Liver (tissue), 9 donors: ENCODE measurements around the gene MINDY1. TPM values are rescaled to one million over a fixed set of nuclear protein-coding genes. Genes with fewer than 3 reads are reported as not detected.

Experiments used
- DNase-seq: peaks from one replicate; pipeline ENCODE4 v3.0.0-alpha.2; 2017; ENCODE audit warnings: low spot score
- H3K27ac ChIP-seq, 2 donors: one replicate each; pipeline ENCODE4 v1.7.0; 2013; ENCODE audit warnings: inconsistent platforms in 2 of 2, low read length in 2 of 2, control low read depth in 1 of 2, low read depth in 1 of 2, mild to moderate bottlenecking in 1 of 2
- H3K27me3 ChIP-seq, 4 donors: one replicate each; pipeline versions ENCODE4 v1.6.1 to v1.7.0; 2013; ENCODE audit warnings: low read length in 3 of 4, inconsistent platforms in 1 of 4, mild to moderate bottlenecking in 1 of 4, moderate library complexity in 1 of 4; ENCODE audit not compliant: control insufficient read depth in 4 of 4, insufficient read depth in 4 of 4
- H3K36me3 ChIP-seq, 4 donors: one replicate each; pipeline versions ENCODE4 v1.6.1 to v1.7.0; 2013; ENCODE audit warnings: low read length in 3 of 4, mild to moderate bottlenecking in 3 of 4, low read depth in 1 of 4, moderate library complexity in 1 of 4; ENCODE audit not compliant: control insufficient read depth in 4 of 4, insufficient read depth in 3 of 4
- H3K4me1 ChIP-seq, 4 donors: one replicate each; pipeline versions ENCODE4 v1.6.1 to v1.7.0; 2013; ENCODE audit warnings: low read length in 3 of 4, mild to moderate bottlenecking in 3 of 4, moderate library complexity in 1 of 4; ENCODE audit not compliant: control insufficient read depth in 4 of 4, insufficient read depth in 4 of 4
- H3K4me3 ChIP-seq, 3 donors: one replicate each; pipeline versions ENCODE4 v1.6.1 to v1.7.0; 2013; ENCODE audit warnings: low read length in 3 of 3, control low read depth in 1 of 3, low read depth in 1 of 3, mild to moderate bottlenecking in 1 of 3
- H3K9ac ChIP-seq, 2 donors: one replicate each; pipeline ENCODE4 v1.7.0; 2013; ENCODE audit warnings: low read length in 2 of 2, mild to moderate bottlenecking in 2 of 2, moderate library complexity in 2 of 2, control low read depth in 1 of 2, low read depth in 1 of 2
- H3K9me3 ChIP-seq, 4 donors: one replicate each; pipeline versions ENCODE4 v1.6.1 to v1.7.0; 2013; ENCODE audit warnings: low read length in 3 of 4; ENCODE audit not compliant: control insufficient read depth in 4 of 4
- FOXA2 ChIP-seq: IDR thresholded peaks from 2 replicates; pipeline ENCODE4 v1.6.1; 2016; ENCODE audit warnings: antibody characterized with exemption
- GABPA ChIP-seq, 2 donors: IDR thresholded peaks in 1 of 2; conservative IDR thresholded peaks in 1 of 2; 2 replicates each; pipeline ENCODE4 v1.6.1; 2016; ENCODE audit warnings: antibody characterized with exemption in 2 of 2, mild to moderate bottlenecking in 1 of 2, moderate library complexity in 1 of 2
- HNF4A ChIP-seq, 2 donors: conservative IDR thresholded peaks; 2 replicates each; pipeline ENCODE4 v1.6.1; 2016; ENCODE audit warnings: antibody characterized with exemption in 2 of 2, mild to moderate bottlenecking in 2 of 2
- HNF4G ChIP-seq: IDR thresholded peaks from 2 replicates; pipeline ENCODE4 v1.6.1; 2016; ENCODE audit warnings: antibody characterized with exemption
- JUND ChIP-seq, 2 donors: IDR thresholded peaks; 2 replicates each; pipeline ENCODE4 v1.6.1; 2016; ENCODE audit warnings: antibody characterized with exemption in 2 of 2
- NR2F2 ChIP-seq: IDR thresholded peaks from 2 replicates; pipeline ENCODE4 v1.6.1; 2016; ENCODE audit warnings: antibody characterized with exemption
- RAD21 ChIP-seq, 2 donors: IDR thresholded peaks; 2 replicates each; pipeline ENCODE4 v1.6.1; 2016; ENCODE audit warnings: antibody characterized with exemption in 2 of 2, mild to moderate bottlenecking in 2 of 2
- YY1 ChIP-seq: IDR thresholded peaks from 2 replicates; pipeline ENCODE4 v1.6.1; 2016; ENCODE audit warnings: antibody characterized with exemption, mild to moderate bottlenecking
- WGBS: extraction: QIAGEN DNeasy Blood & Tissue Kit; methylation state at CpG from one replicate; pipeline ENCODE4 v1.1.7; 2013; 5-methylcytosine and 5-hydroxymethylcytosine counted together
- polyA plus RNA-seq, 2 donors: library from polyadenylated mRNA; stranded (reverse) in 1 of 2; unstranded in 1 of 2; fragments of 200-250 nt in 1 of 2; fragments of >200 nt in 1 of 2; fragmentation: Nextera tagmentation in 1 of 2; extraction: Ambion mirVana in 1 of 2; gene quantifications; one replicate each; pipeline versions ENCODE4 v1.2.1 to v1.2.3, GENCODE V29; 2013 to 2015
- total RNA-seq, 2 donors: library from RNA; depleted of rRNA; stranded (reverse); fragments of >200 nt; gene quantifications; one replicate each; pipeline ENCODE4 v1.2.3, GENCODE V29; 2014
- TF ChIP-seq, protein P1 (sequence below): fragments of 150-350 bp; IDR thresholded peaks from 2 replicates; pipeline ENCODE4 v1.5.1; 2017; ENCODE audit warnings: improper control_type of control experiment, low read depth, low read length; ENCODE audit not compliant: missing input control
- TF ChIP-seq, protein P2 (sequence below): IDR thresholded peaks from 2 replicates; pipeline ENCODE4 v1.6.1; 2016; ENCODE audit warnings: antibody characterized with exemption, mild to moderate bottlenecking
- TF ChIP-seq, protein P3 (sequence below): IDR thresholded peaks from 2 replicates; pipeline ENCODE4 v1.6.1; 2016; ENCODE audit warnings: antibody characterized with exemption
- TF ChIP-seq, protein P4 (sequence below): IDR thresholded peaks from 2 replicates; pipeline ENCODE4 v1.6.1; 2016; ENCODE audit warnings: antibody characterized with exemption
- donor health status: healthy.
- donor health status: healthy.
- donor health status: healthy.
- donor health status: healthy.
- donor health status: healthy.

MINDY1 gene
- total and polyA plus RNA-seq, 4 donors: 7.3 to 21.3 (median 9.0) TPM

DNA sequence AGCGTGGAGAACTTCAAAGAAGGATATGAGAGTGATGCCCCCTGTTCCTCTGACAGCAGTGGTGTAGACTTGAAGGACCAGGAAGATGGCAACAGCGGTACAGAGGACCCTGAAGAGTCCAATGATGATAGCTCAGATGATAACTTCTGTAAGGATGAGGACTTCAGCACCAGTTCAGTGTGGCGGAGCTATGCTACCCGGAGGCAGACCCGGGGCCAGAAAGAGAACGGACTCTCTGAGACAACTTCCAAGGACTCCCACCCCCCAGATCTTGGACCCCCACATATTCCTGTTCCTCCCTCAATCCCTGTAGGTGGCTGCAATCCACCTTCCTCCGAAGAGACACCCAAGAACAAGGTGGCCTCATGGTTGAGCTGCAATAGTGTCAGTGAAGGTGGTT, 46.1 kb downstream of the MINDY1 start:
- WGBS: 98% methylated on average over 7 of the region's 7 CpGs

DNA sequence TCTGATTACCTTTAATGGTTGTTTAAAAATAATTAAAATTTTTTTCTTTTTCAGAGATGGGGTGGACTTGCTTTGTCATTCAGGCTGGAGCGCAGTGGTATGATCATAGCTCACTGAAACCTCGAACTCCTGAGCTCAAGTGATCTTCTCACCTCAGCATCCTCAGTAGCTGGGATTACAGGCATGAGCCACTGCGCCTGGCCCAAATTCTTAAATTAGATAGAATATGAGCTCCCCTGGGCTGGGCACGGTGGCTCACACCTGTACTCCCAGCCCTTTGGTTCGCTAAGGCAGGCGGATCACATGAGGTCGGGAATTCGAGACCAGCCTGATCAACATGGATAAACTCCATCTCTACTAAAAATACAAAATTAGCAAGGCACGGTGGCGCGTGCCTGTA, 49.0 kb downstream of the MINDY1 start:
- H3K27me3 ChIP-seq: no peaks in the 10 kb centered on the region
- TF ChIP-seq JUND (IDR thresholded peaks at IDR 0.05): no peak
- no peak for TF ChIP-seq HNF4A (conservative IDR thresholded peaks at IDR 0.05)
- no peak for TF ChIP-seq GABPA (IDR thresholded peaks at IDR 0.05 in 1 of 2, conservative IDR thresholded peaks at IDR 0.05 in 1 of 2)
- TF ChIP-seq, protein P1, sequence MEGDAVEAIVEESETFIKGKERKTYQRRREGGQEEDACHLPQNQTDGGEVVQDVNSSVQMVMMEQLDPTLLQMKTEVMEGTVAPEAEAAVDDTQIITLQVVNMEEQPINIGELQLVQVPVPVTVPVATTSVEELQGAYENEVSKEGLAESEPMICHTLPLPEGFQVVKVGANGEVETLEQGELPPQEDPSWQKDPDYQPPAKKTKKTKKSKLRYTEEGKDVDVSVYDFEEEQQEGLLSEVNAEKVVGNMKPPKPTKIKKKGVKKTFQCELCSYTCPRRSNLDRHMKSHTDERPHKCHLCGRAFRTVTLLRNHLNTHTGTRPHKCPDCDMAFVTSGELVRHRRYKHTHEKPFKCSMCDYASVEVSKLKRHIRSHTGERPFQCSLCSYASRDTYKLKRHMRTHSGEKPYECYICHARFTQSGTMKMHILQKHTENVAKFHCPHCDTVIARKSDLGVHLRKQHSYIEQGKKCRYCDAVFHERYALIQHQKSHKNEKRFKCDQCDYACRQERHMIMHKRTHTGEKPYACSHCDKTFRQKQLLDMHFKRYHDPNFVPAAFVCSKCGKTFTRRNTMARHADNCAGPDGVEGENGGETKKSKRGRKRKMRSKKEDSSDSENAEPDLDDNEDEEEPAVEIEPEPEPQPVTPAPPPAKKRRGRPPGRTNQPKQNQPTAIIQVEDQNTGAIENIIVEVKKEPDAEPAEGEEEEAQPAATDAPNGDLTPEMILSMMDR: no peak
- TF ChIP-seq FOXA2: no peak
- TF ChIP-seq YY1: no peak
- TF ChIP-seq, protein P2, sequence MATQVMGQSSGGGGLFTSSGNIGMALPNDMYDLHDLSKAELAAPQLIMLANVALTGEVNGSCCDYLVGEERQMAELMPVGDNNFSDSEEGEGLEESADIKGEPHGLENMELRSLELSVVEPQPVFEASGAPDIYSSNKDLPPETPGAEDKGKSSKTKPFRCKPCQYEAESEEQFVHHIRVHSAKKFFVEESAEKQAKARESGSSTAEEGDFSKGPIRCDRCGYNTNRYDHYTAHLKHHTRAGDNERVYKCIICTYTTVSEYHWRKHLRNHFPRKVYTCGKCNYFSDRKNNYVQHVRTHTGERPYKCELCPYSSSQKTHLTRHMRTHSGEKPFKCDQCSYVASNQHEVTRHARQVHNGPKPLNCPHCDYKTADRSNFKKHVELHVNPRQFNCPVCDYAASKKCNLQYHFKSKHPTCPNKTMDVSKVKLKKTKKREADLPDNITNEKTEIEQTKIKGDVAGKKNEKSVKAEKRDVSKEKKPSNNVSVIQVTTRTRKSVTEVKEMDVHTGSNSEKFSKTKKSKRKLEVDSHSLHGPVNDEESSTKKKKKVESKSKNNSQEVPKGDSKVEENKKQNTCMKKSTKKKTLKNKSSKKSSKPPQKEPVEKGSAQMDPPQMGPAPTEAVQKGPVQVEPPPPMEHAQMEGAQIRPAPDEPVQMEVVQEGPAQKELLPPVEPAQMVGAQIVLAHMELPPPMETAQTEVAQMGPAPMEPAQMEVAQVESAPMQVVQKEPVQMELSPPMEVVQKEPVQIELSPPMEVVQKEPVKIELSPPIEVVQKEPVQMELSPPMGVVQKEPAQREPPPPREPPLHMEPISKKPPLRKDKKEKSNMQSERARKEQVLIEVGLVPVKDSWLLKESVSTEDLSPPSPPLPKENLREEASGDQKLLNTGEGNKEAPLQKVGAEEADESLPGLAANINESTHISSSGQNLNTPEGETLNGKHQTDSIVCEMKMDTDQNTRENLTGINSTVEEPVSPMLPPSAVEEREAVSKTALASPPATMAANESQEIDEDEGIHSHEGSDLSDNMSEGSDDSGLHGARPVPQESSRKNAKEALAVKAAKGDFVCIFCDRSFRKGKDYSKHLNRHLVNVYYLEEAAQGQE: no peak
- no peak for TF ChIP-seq HNF4G
- TF ChIP-seq, protein P3, sequence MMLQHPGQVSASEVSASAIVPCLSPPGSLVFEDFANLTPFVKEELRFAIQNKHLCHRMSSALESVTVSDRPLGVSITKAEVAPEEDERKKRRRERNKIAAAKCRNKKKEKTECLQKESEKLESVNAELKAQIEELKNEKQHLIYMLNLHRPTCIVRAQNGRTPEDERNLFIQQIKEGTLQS: no peak
- TF ChIP-seq, protein P4, sequence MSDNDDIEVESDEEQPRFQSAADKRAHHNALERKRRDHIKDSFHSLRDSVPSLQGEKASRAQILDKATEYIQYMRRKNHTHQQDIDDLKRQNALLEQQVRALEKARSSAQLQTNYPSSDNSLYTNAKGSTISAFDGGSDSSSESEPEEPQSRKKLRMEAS: no peak
- no peak for TF ChIP-seq RAD21 (IDR thresholded peaks at IDR 0.05)
- DNase-seq: no peak
- no peak overlapping the region for H3K9ac ChIP-seq
- H3K27ac ChIP-seq: no peak overlapping the region
- H3K4me3 ChIP-seq: no peak overlapping the region
- no peaks in the 10 kb centered on the region for H3K9me3 ChIP-seq
- H3K36me3 ChIP-seq: peaks cover 7 to 42% (median 32%) of the 10 kb centered on the region in 4 donors
- WGBS: 97% methylated on average over 11 of the region's 11 CpGs
- peaks cover 0 to 4% (median 0%) of the 10 kb centered on the region in 4 donors for H3K4me1 ChIP-seq

More for the DNA sequence above, 46.1 kb downstream of the MINDY1 start:
- no peaks in the 10 kb centered on the region for H3K9me3 ChIP-seq
- peaks cover 0 to 5% (median 2%) of the 10 kb centered on the region in 4 donors for H3K4me1 ChIP-seq
- H3K27ac ChIP-seq: no peak overlapping the region
- H3K36me3 ChIP-seq: peaks cover 10 to 50% (median 45%) of the 10 kb centered on the region in 4 donors
- no peak overlapping the region for H3K9ac ChIP-seq
- DNase-seq: no peak
- TF ChIP-seq NR2F2 (no peak), FOXA2 (no peak), JUND (IDR thresholded peaks at IDR 0.05) (no peak)
- TF ChIP-seq, protein P4: no peak
- H3K27me3 ChIP-seq: no peaks in the 10 kb centered on the region
- no peak overlapping the region for H3K4me3 ChIP-seq

DNA sequence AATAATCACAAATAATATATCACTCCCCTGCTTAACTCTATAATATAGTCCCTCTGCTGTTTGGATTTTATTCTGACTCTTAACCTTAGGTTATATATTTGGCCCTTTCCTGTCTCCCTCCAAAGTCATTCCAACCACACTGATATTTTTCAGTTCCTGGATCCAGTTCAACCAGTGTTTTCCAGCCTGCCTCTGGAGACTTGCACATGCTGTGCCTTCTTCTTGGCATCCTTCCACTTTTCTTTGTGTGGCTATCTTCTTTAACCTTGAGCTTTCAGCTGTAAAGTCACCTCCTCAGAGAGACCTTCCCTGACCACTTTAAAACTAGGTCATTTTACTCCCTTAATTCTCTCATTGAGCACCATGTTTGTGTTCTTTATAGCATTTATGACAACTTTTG, 51.4 kb downstream of the MINDY1 start:
- H3K9me3 ChIP-seq: no peaks in the 10 kb centered on the region
- peak; percentile 20 for TF ChIP-seq NR2F2
- TF ChIP-seq, protein P1: no peak
- DNase-seq: no peak
- no peak overlapping the region for H3K4me3 ChIP-seq
- peaks cover 5 to 50% (median 36%) of the 10 kb centered on the region in 4 donors for H3K36me3 ChIP-seq
- no peak overlapping the region for H3K27ac ChIP-seq
- H3K4me1 ChIP-seq: no peaks in the 10 kb centered on the region
- no peaks in the 10 kb centered on the region for H3K27me3 ChIP-seq
- H3K9ac ChIP-seq: no peak overlapping the region
